GM19463 (cell line): ENCODE results near the gene SH3GL3.

Source experiments
- ATAC-seq: cut with Tn5 transposase; IDR thresholded peaks from one replicate; pipeline ENCODE4 v1.9.1; 2021; ENCODE audit warnings: mild to moderate bottlenecking, moderate library complexity; ENCODE audit not compliant: unreplicated experiment

The SH3GL3 gene, protein sequence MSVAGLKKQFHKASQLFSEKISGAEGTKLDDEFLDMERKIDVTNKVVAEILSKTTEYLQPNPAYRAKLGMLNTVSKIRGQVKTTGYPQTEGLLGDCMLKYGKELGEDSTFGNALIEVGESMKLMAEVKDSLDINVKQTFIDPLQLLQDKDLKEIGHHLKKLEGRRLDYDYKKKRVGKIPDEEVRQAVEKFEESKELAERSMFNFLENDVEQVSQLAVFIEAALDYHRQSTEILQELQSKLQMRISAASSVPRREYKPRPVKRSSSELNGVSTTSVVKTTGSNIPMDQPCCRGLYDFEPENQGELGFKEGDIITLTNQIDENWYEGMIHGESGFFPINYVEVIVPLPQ

DNA sequence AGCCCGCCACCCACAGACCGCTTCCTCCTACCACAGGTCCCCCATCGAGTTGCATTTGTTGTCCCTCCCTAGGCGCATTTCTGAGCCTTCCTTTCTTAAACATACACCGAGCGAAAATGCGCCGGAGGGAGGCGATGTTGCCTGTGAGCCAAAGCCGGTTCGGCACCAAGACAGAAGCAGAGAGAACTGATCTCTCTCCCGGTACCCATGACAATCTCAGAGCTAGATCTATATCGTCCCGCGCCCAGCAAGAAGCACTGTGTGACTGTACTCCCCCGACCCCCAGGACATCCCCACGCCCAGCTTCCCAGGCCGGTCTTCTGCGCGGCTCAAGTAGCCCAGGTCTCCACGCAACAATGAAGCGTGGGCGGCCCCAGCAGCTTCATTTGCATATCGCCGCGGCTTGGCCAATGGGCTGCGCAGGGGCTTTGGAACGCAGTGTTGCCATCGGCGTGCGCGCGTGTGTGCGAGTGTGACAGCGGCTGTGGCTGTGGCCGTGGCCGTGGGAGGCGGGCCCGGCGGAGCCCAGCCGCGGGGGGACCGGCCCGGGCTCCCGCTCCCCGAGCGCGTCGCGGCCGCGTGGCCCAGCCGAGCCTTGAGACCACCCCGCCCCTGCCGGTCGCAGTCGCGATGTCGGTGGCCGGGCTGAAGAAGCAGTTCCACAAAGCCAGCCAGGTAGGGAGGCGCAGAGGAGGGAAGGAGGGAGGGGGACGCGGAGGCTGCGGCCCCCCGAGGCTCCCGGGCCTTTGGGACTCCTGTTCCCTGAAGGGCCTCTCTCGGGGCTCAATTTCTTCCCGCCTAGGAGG, at the start of gene SH3GL3:
Gene SH3GL3, plus strand, starts transcription at position 438 of the 806 bp plus-strand sequence. Its CDS starts 193 bp downstream, at position 631.
- ATAC-seq = no peak

DNA sequence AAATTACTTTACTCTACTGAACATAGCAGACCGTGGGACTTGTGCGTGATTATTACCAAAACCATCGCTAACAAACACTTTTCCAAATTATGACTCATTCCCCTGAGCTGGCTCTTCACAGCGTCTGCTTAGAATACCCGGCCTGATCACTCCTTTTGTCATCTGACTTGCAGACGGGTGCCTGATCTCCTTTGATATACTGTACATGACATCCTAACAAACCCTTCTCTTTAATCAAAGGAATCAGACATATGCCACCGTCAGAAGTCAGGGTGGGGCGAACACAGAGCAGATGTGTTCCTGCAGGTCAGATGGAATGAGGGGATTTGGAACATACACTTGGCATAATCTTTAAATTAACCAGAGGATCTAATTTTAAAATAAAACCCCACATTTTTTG, 48.5 kb upstream of the SH3GL3 start:
- ATAC-seq = no peak

DNA sequence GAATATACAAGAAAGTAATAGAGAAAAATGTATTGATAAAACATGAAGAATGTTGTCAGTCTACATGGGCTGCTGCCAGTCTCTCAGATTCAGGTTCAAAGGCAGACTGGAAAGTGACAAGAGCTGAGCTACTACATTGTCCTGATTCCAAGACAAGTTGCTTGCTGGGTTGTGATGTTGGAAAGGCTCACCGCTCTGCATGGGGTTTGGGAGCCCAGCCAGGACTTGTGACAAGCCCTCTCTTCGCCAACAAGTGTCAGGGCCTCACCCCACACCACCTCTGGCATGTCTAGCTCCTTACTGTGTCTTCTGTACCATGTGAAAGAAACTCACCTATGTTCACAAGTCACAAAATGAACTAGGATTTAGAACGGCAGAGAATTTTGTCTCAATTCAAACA, 43.0 kb upstream of the SH3GL3 start:
- ATAC-seq = no peak

DNA sequence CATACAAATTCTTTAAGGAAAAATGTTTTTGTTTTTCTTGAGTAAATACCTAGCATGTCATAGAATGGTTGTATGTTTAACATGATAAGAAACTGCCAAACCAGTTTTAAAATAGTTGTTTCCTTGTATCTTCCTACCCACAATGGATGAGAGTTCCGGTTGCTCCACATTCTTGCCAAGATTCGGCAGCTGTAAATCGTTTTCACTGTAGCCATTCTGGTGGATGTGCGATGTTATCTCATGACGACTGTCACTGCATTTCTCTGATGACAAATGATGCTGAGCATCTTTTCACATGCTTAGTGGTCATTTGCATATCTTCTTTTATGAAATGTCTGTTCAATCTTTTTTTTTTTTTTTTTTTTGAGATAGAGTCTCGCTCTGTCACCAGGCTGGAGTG, 36.6 kb upstream of the SH3GL3 start:
- no peak for ATAC-seq

DNA sequence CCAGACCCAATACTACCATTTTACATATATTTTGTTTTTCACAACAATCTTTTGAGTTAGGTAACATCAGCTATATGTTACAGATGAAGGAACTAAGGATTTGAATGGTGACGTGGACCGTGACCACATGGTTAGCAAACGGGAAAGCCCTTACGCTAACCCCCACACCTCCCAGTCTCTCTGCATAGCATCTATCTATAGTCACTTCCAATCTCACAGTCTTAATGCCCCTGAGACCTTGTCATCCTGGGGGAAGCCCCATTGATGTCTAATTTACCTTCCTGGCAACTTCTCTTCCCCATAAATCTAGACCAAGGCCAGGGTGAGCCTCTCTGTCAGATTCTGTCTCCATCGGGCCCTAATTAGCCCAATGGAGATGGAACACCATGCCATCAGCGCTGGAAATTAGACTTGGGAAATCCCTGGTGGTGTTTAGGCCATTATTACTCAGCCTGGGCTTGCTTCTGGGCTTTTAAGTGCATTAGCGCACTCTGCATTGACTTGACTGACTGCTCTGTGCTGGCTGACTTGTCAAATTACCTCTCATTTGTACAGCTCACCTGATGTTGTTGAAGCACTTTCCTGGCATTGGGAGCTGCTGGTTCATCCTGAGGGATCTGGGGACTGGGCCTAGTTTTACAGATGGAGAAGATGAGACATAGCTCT, 34.0 kb upstream of the SH3GL3 start:
- no peak for ATAC-seq

DNA sequence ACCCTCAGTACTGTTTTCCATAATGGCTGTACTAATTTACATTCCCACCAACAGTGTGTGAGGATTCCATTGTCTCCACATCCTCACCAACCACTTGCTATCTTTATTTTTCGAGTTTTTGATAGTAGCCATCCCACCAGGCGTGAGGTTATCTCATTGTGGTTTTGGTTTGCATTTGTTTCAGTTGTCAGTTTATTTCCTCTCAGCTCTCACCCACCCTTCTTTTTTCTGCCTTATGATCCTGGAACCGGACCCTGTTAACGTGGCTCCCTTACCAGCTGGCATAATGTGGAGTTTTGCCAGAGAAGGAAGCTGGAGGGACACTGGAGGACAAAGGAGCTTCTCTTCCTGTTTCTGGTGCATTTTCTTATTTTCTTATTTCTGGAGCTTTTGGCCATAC, 25.1 kb upstream of the SH3GL3 start:
- ATAC-seq = no peak

DNA sequence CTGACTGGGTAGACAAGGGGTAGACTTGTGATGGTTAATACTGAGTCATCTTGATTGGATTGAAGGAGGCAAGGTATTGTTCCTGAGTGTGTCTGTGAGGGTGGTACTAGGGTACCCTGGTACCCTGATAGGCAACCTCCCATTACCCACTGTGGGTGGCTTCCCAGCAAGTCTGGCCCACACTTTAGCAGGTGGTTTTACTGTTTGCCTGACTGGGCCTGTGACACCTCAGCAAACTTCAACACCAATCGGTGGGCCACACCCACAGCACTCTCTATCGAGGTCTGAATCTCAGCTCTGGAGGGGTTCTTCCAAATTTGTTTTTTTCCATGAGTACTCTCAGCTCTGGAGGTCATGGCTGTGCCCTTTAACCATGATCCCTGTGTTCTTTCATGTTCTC, 24.6 kb upstream of the SH3GL3 start:
- no peak for ATAC-seq

DNA sequence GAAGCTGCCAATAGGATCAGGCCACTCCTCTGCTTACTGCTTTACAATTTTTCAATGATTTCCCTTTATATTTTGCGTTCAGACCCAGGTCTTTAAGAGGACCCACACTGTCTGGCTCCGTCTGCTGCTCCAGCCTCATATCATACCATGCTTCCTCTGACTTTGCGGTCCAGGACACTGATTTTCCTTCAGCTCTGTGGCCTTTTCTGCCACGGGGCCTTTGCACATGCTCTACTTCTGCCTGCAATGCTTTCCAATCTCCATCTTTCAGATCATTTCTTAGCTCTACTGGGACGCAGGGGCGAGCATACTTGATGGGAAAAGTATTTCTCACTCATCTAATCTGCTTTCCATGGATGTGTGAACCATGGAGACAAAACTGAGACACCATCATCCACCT, 23.0 kb upstream of the SH3GL3 start:
- no peak for ATAC-seq

DNA sequence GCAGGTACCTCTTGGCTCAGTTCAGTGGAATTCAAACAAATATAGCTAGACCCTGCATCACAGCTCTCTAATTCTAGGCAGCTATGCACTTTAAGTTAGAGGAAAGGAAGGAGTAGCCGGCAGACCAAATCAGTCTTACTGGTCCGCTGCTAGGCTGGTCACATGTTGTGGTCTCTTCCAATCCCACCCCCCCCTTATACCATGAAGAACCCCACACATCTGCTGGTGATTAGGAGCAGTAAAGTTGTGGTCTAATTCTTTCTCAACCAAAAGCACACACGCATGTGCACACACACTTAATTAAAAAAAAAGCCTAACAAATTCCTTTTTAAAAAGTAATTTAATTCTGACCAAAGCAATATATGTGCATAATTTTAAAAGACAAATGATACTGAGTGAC, 16.7 kb upstream of the SH3GL3 start:
- ATAC-seq = no peak

DNA sequence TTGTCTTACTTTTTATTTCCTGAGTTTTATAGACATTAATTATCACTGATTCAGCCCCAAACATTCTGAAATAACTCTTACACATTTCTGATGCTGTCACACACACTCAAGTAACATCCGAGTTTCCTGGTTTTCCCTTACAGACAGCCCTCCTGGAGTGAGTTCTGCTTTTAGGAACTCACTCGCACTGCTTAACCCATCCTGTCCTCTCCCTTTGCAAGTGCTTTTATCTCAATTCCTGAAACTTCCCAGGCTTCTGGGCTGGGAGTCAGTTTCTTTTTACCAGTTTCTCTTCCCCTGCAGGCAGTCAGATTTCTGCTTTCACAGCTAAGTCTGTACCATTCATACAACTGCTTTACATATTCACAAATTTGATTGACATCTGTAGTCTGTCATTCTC, 15.6 kb upstream of the SH3GL3 start:
- no peak for ATAC-seq

DNA sequence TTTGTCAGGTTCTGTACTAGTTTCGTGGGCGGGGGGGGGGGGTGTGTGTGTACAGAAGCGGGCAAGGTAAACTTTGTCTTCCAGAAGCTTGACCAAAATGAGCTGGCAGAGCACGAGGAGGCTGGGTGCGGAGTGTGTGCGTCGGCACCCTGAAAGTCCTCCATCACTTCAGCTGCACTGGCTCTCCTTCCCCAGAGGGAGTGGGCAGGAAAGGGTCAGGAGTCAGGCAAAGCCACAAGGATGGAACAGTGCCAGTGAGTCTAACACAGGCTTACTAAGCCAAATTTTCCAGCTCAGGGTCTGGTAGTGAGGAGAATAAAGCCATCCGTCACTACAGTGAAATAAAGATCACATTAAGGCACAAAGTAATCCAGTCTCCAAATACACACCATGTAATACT, 11.9 kb upstream of the SH3GL3 start:
- no peak for ATAC-seq

DNA sequence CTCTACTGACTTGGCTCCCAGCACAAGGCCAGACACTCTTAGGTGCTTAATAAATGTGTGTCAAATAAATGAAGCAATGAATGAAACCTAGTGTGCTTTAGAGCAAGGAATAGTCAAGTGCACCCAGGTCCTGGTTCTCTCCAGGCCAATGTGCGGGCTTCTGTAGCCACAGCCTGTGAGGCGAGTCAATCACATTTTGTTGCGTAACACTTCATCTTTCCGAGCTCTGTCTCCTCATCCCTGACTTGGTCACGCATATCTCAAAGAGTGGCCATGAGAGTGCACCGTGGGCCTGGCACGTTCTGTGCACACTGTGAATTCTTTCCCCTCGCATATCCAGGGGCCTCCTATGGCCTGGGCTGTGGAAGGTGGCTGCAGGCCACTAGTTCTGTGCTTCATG, 11.4 kb upstream of the SH3GL3 start:
- no peak for ATAC-seq

DNA sequence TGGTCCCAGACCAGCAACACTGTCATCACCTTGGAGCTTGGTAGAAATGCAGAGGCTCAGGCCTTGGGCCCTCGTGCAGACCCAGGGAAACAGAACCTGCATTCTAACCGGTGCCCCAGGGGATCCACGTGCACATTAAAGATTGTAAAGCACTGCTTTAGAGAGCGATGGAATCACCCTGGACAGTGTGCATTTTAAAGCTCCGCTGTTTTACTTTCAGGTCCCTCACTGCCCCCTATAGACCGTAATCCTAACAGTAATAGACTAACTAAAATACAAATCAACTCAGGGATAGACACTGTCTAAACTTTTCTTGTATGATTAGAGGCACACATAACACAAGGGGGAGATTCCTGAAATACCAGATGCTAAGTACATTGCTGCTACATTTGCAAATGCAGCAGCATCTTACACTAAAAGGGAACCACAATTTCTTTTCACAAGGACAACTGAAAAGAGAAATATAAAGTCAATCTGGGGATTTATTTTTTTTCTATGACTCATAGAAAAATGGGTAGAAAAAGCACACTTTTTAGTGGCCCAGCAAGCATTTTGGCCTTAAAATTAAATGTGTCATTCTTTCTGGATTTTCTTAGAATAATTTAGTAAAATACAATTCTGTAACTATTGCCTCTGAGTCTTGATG, 10.5 kb upstream of the SH3GL3 start:
- ATAC-seq = no peak

DNA sequence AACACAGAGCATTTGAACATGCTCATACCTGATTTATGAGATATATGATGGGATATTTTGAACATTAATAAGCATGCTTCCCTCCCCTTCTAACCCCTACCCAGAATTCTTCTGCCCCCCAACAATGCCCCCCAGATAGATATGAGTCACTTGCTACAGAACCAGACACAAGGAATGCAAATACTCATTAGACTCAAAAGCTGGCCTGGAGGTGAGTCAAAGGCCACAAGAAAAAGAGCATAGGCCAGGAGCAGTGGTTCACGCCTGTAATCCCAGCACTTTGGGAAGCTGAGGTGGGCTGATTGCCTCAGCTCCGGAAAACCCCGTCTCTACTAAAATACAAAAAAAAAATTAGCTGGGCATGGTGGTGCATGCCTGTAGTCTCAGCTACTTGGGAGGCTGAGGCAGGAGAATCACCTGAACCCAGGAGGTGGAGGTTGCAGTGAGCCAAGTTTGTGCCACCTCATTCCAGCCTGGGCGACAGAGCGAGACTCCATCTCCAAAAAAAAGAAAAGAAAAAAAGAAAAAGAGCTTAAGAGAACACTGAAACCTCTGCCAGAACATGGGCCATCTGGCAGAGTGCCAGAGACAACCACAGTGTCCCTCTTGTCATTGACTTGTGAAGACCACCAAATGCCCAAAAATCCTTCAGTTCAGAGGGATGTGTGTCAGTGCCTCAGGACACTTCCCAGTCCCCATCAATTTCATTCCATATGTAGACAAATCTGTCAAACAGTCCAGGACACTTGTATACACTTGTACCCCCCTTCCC, 3.9 kb upstream of the SH3GL3 start:
- ATAC-seq = no peak

DNA sequence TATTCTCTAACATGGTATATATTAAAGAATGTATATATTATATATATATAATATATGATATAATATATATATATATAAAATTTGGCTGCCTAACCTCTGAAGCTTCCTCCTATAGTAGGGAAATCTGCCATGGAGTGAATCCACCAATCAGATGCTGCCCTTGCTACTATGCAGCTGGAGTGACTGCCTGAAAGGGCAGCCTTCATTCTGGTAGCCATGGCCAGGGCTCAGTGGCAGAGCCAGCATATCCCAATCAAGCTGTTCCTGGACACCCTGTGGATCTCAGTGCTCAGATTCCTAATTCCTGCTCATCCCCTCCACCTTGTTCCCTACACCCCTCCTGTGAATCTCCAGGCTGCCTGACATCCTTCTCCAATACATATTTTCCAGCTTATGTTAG, 2.2 kb upstream of the SH3GL3 start:
- ATAC-seq = no peak

DNA sequence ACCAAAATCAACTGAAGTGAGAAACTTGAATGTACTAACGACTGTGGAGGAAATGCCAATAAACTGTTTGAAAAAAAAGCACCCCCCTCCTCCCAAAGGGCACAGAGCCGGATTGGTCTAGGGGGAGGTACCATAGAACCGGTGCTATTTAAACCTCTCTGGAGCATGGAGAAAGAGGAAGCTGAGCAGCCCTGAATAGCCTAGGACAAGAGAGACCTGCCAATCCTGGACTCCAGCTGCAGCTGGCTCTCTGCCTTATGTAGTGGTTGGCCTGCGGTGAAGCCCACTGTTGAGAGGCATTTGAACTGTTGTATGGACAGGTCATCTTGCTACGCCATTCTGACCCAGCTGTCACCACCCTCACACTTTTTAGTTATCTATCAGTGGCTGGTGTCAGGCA, 1.5 kb upstream of the SH3GL3 start:
- no peak for ATAC-seq

DNA sequence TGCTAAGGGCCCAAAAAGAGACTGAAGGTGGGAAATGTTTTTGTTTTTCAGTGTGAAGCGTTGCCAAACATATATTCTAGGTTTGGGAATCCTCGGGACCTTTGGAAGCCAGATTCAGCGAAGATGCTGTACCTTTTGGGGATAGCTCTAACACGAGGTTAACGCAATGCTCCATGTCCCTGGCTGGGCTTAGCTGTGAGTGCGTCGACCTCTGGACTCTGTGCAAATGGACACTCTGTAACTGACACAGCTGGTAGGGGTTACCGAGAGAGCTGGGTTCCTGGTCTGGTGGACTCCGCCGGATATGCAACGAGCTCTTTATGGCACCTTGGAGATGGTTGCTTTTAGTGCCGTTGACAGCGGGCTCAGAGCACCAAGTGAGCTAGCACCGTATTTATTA, 724 bp upstream of the SH3GL3 start:
- no peak for ATAC-seq

DNA sequence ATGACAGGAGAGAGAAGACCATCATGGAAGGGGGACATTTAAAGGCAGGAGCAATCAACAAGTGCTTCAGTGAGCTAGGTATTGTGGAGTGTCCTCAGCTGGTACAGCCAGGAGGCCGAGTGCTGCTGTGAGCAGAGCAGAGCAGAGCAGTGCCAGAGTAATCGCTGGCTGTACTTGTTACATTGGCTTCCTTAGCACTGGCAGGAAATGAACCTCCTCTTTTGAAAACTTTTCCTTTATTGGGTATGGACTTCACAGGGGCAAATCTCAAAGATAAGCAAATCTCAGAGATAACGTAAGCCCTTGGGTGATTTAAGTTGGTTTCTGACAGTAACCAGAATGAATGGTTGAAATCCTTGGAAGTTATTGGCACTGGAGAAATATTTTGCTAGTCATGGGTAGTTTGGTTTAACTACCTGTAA, 2.1 kb downstream of the SH3GL3 start:
- ATAC-seq = no peak

DNA sequence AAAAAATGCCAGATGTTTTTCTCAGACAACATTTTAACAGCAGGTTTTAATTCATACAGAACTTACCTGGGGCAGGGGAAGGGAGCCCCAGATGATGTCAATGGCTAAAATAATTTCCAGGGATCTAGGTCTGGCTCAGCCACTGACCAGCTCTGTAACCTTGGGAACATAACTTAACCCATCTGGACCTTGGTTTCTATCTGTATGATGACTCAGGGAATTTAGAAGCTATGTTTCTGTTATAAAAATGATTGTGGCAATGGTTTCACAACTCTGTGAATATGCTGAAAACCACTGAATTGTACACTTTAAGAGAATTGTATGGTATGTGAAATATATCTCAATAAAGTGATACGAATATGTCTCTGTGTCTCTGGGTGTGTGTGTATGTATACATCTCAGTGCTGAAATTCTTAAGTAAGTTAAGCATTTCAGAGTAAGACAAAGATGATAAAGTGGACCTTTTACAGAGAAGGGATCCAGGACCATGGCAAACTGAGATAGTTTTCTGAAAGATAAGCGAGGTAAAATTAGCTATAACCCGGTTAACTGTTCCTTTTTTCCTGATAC, 2.9 kb downstream of the SH3GL3 start:
- no peak for ATAC-seq

DNA sequence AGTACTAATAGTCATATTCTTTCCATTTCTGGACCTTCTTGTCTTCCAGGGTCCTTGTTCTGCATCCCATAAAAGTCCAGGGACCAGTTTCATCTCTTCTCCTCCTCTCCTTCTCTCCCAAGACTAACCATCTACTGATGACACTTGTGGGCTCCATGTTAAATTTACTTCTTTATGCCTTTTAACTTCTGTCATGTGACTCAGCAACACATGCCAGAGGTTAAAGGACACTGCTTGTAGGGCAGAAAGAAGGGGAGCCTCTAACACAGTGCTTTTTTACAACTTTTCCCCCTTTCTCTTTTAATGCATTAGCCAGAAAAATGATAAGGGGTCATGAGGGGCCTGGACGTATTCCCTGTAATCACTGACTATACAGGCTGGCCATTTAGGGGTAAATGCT, 10.0 kb downstream of the SH3GL3 start:
- no peak for ATAC-seq
